Measurements from ENCODE around the gene TTLL5.
A peak's percentile ranks its signal among the peaks of the same experiment; 100 is the strongest.

The TTLL5 gene

GRCh38 chr14:75976826-75977581 lies 316.0 kb downstream of the TTLL5 start:
- no peak for DNase-seq

- no peak for DNase-seq
Observed at GRCh38 chr14:75977582-75977943, 316.5 kb downstream of the TTLL5 start.

DNA sequence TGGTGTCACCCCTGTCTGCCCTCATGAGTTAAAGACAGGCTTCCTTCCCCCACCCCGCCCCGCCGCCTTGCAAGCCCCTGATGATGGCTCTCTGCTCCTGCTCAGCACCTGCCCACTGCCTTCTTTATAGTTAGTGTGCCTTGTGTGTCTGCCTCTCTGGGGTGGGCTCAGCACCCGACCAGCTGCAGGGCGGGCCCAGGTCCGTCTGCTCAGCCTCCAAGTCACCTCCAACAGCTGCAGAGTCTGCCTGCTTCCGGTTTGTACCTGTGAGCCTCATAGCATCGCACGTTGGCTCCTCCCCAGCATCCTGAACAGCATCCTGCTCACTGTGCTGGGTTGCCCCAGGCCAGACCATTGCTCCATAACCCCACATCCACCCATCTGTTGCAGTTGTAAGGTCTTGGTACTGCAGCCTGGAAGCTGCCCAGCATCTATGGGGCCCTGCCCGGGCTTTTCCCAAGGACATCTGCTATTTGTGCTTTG lies 317.2 kb downstream of the TTLL5 start:
- DNase-seq, result no peak

GRCh38 chr14:75979071-75979571 lies 318.1 kb downstream of the TTLL5 start:
- no peak for DNase-seq

- DNase-seq, result no peak
Observed at GRCh38 chr14:75979648-75980565, 318.9 kb downstream of the TTLL5 start.

DNA sequence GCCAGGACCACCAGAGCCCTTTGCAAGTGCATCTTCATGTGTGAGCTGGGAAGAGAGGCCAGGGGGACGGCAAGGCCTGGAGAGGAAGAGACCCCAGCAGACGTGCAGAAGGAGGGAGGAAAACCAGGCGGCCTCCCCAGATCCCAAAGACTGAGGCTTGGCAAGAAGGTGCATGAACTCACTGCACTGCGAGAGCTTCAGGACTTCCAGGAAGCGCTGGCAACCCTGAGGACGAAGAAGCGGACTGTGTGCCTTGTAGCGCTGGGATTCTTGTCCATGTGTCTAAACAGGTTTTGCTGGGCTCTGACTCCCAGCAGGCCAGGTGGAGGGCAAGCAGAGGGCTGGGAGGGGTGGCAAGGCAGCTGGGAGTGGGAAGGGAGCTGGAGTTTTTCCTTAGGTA lies 319.8 kb downstream of the TTLL5 start:
- DNase-seq, result no peak

GRCh38 chr14:75981426-75982265 lies 320.6 kb downstream of the TTLL5 start, which contains the start of gene TGFB3:
TSS of gene TGFB3 (minus strand) at chr14:75981995. CDS start at chr14:75980893, 1,102 bp downstream.
- peak; percentile 47 for DNase-seq

DNA sequence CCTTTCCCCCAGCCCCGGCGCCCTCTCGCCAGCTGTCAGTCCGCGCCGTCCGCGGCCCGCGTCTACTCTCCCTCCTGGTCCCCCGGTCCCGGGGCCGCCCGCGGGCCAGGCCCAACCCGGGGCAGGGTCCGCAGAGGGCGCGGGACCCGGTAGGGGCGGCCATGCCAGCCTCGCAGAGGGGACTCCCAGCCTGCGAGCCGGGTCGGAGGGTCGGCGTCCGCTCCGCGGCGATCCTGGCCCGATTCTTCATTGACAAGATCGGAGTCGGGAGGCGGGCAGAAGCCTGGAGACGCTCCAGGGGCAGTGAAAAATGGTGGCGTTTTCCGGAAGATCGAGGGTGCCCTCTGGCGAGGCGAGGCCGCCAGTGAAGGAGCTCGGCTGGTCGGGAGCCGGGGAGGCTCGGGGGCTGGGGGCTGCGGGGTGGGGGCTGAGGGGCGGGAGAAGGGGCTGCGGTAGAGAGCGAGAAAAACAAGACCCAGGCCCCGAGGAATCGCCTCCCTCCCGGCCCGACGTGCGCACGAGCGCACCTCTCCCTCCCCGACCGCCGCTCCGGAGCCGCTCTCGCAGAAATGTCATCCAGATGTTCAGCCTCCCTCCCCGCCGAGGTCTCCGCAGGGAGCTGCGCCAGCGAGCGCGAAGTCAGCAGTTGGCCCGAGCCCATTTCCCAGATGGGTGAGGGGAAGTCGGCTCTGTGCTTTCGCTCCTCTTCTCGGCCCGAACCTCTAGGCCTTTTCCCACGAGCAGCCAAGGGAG lies 321.4 kb downstream of the TTLL5 start:
- peak; percentile 80 for DNase-seq

DNA sequence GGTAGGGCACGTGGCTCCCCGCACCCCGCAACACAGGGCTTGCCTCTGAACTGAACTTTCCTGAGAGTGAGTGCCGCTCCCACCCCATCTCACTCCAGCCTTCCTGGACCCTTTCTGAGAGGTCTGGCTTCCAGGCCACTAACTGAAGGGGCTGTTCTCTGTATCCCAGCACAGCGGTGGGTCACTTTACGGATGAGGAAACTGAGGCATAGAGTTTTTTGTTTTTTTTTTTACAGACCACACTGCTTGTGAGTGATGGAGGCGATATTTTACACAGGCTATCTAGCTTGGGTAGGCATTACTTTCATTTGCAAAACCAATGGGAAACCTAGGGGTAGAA lies 321.9 kb downstream of the TTLL5 start:
- no peak for DNase-seq

DNA sequence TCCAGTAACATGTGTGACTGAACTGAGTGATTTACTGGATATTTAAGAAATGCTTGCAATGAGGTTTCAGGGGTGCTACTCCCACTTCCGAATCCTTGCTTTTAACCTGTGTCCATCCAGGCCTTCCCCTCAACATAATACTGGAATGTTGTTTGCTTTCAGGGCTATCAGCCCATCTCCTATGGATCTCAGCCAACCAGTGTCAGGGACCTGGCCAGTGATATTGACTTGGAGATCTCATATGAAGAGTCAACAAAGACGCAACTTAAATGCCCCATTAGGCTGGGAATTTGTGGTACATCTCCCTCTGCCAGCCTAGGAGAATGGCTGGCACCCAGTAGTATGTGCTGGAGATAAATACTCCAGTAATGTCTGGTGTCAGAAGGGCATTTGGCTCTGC lies 323.6 kb downstream of the TTLL5 start:
- DNase-seq, result no peak

DNA sequence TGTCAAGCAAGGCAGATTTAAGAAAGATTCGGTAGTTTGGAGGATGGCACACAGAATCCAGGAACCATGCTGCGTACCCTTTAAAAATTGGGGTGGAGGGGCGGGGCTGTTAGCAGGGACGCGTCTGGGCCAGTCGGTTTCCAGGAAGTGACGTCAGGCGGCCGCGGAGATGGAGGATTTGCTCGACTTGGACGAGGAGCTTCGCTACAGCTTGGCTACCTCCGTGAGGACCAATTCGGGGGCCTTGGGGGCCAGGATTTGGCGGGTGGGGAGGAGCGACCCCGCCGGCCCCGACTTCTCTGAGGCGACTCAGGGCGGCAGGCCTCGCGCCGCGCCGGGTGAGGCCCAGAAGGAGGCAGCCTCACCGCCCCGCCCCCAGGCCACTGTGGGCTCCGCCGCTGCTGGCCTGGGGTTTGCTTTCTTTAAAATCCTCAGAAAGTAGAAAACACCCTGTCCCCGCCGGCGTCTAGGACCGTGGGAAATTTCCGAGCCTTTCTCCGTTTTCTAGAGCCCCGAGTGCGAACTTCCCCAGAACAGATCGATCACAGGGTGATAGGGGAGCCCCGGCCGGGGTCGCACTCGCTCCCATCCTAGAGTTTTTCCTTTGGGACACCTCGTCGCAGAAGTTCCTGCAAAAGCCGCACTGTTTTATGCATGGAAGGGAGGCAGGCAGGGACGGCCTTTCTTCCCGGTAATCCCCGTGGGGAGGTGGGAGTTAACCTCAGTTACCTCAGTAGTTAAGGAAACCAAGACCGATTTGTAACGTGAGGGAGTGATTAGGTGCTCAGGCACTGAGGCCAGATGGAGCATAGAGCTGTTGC lies 324.8 kb downstream of the TTLL5 start, which contains the start of gene IFT43:
Gene IFT43, plus strand, starts transcription at position 146 of the 821 bp plus-strand sequence. Its CDS starts 24 bp downstream, at position 170.
- DNase-seq, result peak; percentile 93

DNA sequence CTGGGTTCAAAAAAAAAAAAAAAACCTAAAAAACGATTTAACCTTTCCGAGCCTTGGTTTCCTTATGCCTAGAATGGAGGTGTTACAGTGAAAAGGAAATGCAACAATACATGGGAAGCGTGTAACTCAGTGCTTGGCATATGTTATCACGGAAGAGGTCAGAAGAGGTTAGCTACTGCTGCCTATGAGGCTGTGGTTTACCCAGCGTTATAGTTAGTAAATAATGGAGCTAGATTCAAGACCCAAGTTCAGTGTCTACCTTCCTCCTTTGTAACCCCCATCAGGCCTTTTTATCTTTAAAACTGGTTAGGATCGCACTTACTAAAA lies 325.4 kb downstream of the TTLL5 start:
- no peak for DNase-seq

DNA sequence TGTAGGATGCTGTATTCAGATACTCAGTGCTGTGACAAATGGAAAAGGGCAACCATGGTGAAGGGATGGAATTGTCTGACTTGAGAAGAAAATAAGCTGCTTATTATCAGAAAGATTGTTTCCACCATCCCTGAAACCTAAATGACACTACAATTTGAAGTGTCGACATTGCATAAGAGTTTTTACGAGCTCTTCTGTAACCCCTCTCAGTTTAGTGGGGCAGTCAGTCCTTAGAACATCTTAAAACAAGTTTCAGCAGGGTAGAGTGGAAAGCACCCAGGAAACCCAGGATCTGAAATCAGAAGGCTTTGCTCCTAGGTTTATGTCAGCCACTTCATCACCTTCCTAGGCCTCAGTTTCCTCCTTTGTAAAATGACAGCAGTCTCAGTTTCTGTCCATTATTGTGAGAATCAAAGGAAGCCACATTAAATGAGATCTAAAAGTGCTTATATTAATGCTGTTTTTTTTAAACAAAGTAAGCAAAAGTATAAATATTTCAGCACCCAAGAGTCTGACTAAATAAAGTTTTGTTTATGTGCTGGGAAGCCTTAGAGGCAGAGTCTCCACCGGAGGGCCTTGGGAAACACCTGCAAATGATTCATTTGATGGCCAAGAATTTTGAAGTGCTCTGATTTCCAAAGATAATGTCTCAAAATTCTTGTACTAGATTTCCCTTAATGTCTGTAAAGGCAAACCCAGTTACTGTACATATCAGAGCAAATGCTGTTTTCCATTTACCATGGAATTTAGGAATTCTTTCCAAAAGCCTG lies 326.3 kb downstream of the TTLL5 start:
- no peak for DNase-seq

DNA sequence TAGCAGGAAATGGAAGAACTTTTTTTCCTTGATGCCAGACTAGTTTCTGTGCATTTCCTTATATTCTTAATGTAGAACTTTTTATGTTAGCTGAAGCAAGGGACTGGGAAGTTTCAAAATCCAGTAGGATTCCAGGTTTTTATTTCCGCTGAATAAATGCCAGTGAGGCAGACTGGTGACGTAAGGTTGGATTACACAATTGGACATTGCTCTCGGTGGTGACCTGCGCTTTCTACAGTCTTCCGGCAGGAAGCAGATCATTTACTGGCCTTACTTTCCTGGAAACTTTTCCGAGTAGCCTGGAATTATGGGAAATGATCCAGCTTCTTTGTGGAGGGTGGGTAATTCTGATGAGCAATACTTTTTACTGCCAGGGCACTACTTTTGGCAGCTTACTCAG lies 328.1 kb downstream of the TTLL5 start:
- no peak for DNase-seq

DNA sequence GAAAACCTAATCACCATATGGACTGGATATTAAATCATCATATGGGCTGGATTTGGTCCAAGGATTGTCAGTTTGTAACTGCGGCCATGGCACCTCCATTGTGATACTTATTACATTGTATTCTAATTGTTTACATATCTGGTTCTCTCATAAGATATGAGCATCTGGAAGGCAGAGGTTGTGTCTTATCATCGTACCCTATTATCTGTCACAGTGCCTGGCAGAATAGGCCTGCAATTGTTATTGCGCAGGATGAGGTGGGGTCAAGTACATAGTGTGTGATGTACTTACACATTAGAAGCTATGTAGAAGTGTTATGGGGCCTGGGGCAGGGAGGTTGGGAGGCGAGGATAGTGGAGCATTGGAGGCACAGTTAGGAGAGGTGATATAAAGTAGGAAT lies 329.3 kb downstream of the TTLL5 start:
- DNase-seq, result no peak

DNA sequence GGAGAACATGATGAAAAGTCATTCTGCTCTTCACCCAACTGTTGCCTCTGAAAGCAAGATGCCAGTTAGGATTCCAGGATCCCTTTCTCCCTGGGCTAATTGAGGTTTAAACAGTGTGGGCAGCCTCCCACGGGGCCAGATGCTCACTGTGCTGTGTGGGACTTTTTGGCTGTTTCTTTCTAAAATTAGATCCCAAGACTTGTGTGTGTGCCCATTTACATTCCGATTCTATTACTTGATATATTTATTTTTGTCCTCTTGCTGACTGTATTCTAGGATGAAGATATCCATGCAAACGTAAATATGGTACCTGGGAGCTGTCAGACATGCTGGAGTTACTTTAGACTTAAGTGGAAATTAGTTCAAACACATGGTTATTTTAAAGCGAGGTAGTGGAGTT lies 330.7 kb downstream of the TTLL5 start:
- no peak for DNase-seq

DNA sequence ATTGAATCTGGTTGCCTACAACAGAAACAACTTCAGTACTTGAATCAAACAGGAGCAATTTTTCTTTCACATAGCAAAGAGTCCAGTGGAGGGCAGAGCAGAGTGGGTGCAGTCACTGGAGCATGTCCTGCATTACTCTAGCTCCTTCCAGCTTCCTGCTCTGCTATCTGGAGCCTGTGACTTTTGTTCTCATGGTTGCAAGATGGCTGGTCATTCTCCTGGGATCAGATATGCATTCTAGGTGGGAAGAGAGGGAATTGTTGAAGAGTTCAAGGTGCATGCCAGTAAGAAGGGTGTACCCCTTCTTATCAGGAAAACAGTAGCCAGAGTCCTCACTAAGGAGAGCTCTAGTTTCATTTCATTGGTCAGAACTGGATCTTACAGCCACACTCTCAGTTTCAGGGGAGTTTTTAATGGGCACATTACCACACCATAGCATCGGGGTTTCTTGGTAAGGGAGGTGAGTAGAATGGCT lies 332.6 kb downstream of the TTLL5 start:
- no peak for DNase-seq

GRCh38 chr14:75995372-75996041 lies 334.5 kb downstream of the TTLL5 start:
- DNase-seq, result no peak

GRCh38 chr14:75996488-75996887 lies 335.4 kb downstream of the TTLL5 start:
- DNase-seq, result no peak

Data from stimulated activated CD4-positive, alpha-beta T cell treated with anti-CD3 and anti-CD28 coated beads, Interleukin-4, amount 100 ng/mL, for 24 hours (primary cell).